Panc1 (cell line): ENCODE data around the gene GAB4. TPM values are rescaled to one million over a fixed set of nuclear protein-coding genes. Genes with fewer than 3 reads are reported as not detected.

ENCODE experiments used
- ATAC-seq: fragments of 200-7000 bp; cut with Tn5 transposase; 2 replicates; pipeline ENCODE4 v1.9.1; 2020; ENCODE audit warnings: mild to moderate bottlenecking, moderate library complexity
- BruUV-seq: library from RNA; stranded (reverse); fragments of 400-500 nt; replicated peaks from 2 replicates; lab custom pipeline; 2021; lab: Mats Ljungman, UMichigan
- CTCF ChIA-PET: fragments of 300-600 bp; sonication (Branson Sonifier 250); formaldehyde crosslinking; loops from one replicate; lab custom pipeline; 2022; ENCODE audit warnings: antibody characterized with exemption; lab: Charles Lee
- POLR2A ChIA-PET: fragments of 300-600 bp; sonication (Branson Sonifier 250); formaldehyde crosslinking; loops from one replicate; lab custom pipeline; 2022; ENCODE audit warnings: antibody characterized with exemption; lab: Charles Lee
- DNase-seq: peaks from one replicate; pipeline ENCODE4 v3.0.0-alpha.2; 2010; ENCODE audit warnings: low read depth, low spot score
- H3K27ac ChIP-seq: 2 replicates; pipeline ENCODE4 v1.5.1; 2011; ENCODE audit warnings: mild to moderate bottlenecking, low read length, inconsistent platforms
- H3K27me3 ChIP-seq: fragments of 200-500 bp; sonication (Bioruptor generic); 2 replicates; pipeline ENCODE4 v1.6.0; 2014; ENCODE audit warnings: low read length, inconsistent platforms; ENCODE audit not compliant: control insufficient read depth, insufficient read depth
- H3K36me3 ChIP-seq: fragments of 200-500 bp; sonication (Bioruptor generic); 2 replicates; pipeline ENCODE4 v1.5.1; 2014; ENCODE audit warnings: inconsistent platforms, mild to moderate bottlenecking, low read length, moderate library complexity; ENCODE audit not compliant: control insufficient read depth, insufficient read depth
- H3K4me1 ChIP-seq: 2 replicates; pipeline ENCODE4 v1.5.1; 2011; ENCODE audit warnings: inconsistent platforms, mild to moderate bottlenecking, low read length, moderate library complexity; ENCODE audit not compliant: control insufficient read depth, insufficient read depth
- H3K4me3 ChIP-seq, 2 experiments: 2 replicates each; pipeline ENCODE4 v1.5.1; 2011 to 2012; ENCODE audit warnings: low read depth in 2 of 2, low read length in 2 of 2, mild to moderate bottlenecking in 2 of 2, inconsistent platforms in 1 of 2, moderate library complexity in 1 of 2
- H3K9me3 ChIP-seq: fragments of 200-500 bp; sonication (Bioruptor generic); 2 replicates; pipeline ENCODE4 v1.5.1; 2014; ENCODE audit warnings: low read depth, mild to moderate bottlenecking, inconsistent platforms, low read length, moderate library complexity; ENCODE audit not compliant: control insufficient read depth, insufficient read depth
- CTCF ChIP-seq: fragments of 450-650 bp; IDR thresholded peaks from 2 replicates; pipeline ENCODE4 v1.5.1; 2017; ENCODE audit warnings: mild to moderate bottlenecking
- POLR2AphosphoS5 ChIP-seq: IDR thresholded peaks from 2 replicates; pipeline ENCODE4 v1.6.1; 2012; ENCODE audit warnings: mild to moderate bottlenecking, low read depth, low read length, moderate library complexity
- SIN3A ChIP-seq: IDR thresholded peaks from 2 replicates; pipeline ENCODE4 v1.6.1; 2012; ENCODE audit warnings: low read depth, mild to moderate bottlenecking, low read length, moderate library complexity, borderline replicate concordance; ENCODE audit not compliant: insufficient read depth
- TCF7L2 ChIP-seq: IDR thresholded peaks from 2 replicates; pipeline ENCODE4 v1.6.1; 2011; ENCODE audit warnings: mild to moderate bottlenecking, low read depth, low read length, inconsistent platforms
- in situ Hi-C: cut with HindIII; loops from 2 replicates; pipeline ENCODE4 v1.10.0; 2016; ENCODE audit warnings: low sequenced_read_pairs, low pct_unique_long_range_greater_than_20kb
- intact Hi-C: fragments of 100-400 bp; cut with micrococcal nuclease; formaldehyde crosslinking; loops from one replicate; pipeline ENCODE4 v1.10.0; 2022; ENCODE audit not compliant: unreplicated experiment
- total RNA-seq: library from RNA; stranded (reverse); gene quantifications from one replicate; pipeline ENCODE4 v1.2.1, GENCODE V29; 2021; ENCODE audit not compliant: unreplicated experiment
- TF ChIP-seq, protein P1 (sequence below), 2 experiments: IDR thresholded peaks; 2 replicates each; pipeline ENCODE4 v1.6.1; 2011 to 2012; ENCODE audit warnings: low read depth in 2 of 2, control low read depth in 1 of 2, low read length in 1 of 2, mild to moderate bottlenecking in 1 of 2, moderate library complexity in 1 of 2; ENCODE audit not compliant: insufficient read depth in 1 of 2

GAB4 gene
- total RNA-seq, 1 experiment from 2014 or later = not detected

GRCh38 chr22:16957781-16958180 is 50.2 kb downstream of the GAB4 start:
- Histone ChIP-seq H3K4me3 (no peak overlapping the region), H3K4me1 (no peaks in the 10 kb centered on the region), H3K27ac (no peak overlapping the region), H3K9me3 (no peaks in the 10 kb centered on the region), H3K36me3 (no peaks in the 10 kb centered on the region), H3K27me3 (no peaks in the 10 kb centered on the region)
- intact Hi-C loops (no loop called here), in situ Hi-C loops (no loop called here)
- DNase-seq (no peak), ATAC-seq (no peak)
- TF ChIP-seq SIN3A (no peak), POLR2AphosphoS5 (no peak)
- BruUV-seq = no TSS peak
- POLR2A ChIA-PET = no interaction called here
- CTCF ChIA-PET = no interaction called here

- TF ChIP-seq CTCF (no peak), POLR2AphosphoS5 (no peak)
- Histone ChIP-seq H3K9me3 (no peaks in the 10 kb centered on the region), H3K4me3 (no peak overlapping the region), H3K27ac (no peak overlapping the region), H3K36me3 (no peaks in the 10 kb centered on the region), H3K4me1 (no peaks in the 10 kb centered on the region), H3K27me3 (no peaks in the 10 kb centered on the region)
- CTCF ChIA-PET = no interaction called here
- BruUV-seq = no TSS peak
- ATAC-seq = no peak
- intact Hi-C loops = no loop called here
- in situ Hi-C loops = no loop called here
- DNase-seq = no peak
- POLR2A ChIA-PET = no interaction called here
These were observed 51.7 kb downstream of the GAB4 start for GRCh38 chr22:16956290-16956689.

- Histone ChIP-seq H3K27me3 (no peaks in the 10 kb centered on the region), H3K9me3 (no peaks in the 10 kb centered on the region), H3K27ac (no peak overlapping the region), H3K4me3 (no peak overlapping the region), H3K36me3 (no peaks in the 10 kb centered on the region), H3K4me1 (no peaks in the 10 kb centered on the region)
- TF ChIP-seq POLR2AphosphoS5 (no peak), TCF7L2 (no peak), SIN3A (no peak), CTCF (no peak)
- TF ChIP-seq, protein P1, sequence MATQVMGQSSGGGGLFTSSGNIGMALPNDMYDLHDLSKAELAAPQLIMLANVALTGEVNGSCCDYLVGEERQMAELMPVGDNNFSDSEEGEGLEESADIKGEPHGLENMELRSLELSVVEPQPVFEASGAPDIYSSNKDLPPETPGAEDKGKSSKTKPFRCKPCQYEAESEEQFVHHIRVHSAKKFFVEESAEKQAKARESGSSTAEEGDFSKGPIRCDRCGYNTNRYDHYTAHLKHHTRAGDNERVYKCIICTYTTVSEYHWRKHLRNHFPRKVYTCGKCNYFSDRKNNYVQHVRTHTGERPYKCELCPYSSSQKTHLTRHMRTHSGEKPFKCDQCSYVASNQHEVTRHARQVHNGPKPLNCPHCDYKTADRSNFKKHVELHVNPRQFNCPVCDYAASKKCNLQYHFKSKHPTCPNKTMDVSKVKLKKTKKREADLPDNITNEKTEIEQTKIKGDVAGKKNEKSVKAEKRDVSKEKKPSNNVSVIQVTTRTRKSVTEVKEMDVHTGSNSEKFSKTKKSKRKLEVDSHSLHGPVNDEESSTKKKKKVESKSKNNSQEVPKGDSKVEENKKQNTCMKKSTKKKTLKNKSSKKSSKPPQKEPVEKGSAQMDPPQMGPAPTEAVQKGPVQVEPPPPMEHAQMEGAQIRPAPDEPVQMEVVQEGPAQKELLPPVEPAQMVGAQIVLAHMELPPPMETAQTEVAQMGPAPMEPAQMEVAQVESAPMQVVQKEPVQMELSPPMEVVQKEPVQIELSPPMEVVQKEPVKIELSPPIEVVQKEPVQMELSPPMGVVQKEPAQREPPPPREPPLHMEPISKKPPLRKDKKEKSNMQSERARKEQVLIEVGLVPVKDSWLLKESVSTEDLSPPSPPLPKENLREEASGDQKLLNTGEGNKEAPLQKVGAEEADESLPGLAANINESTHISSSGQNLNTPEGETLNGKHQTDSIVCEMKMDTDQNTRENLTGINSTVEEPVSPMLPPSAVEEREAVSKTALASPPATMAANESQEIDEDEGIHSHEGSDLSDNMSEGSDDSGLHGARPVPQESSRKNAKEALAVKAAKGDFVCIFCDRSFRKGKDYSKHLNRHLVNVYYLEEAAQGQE (IDR thresholded peaks at IDR 0.05; ENCODE audit: insufficient read depth in 1 of 2, low read depth in 2 of 2, low read length in 1 of 2) = no peak
- in situ Hi-C loops = no loop called here
- ATAC-seq (no peak), DNase-seq (no peak)
- ChIA-PET POLR2A (no interaction called here), CTCF (no interaction called here)
- intact Hi-C loops = no loop called here
- no TSS peak for BruUV-seq
These were observed 52.3 kb downstream of the GAB4 start for GRCh38 chr22:16955678-16956210.
